Endothelial cell of umbilical vein (primary cell): Measurements from ENCODE around the gene H1-8.

Experiments used
- EZH2 ChIP-seq: IDR thresholded peaks from 2 replicates; pipeline ENCODE4 v1.6.1; 2012; ENCODE audit warnings: borderline replicate concordance, low read depth, mild to moderate bottlenecking, moderate library complexity, low read length, inconsistent platforms; ENCODE audit not compliant: severe bottlenecking
- FOS ChIP-seq: IDR thresholded peaks from 2 replicates; pipeline ENCODE4 v1.6.1; 2011; ENCODE audit warnings: mild to moderate bottlenecking, low read length, moderate library complexity, borderline replicate concordance; ENCODE audit not compliant: insufficient read depth
- JUN ChIP-seq: IDR thresholded peaks from 2 replicates; pipeline ENCODE4 v1.6.1; 2011; ENCODE audit warnings: borderline replicate concordance, low read depth; ENCODE audit not compliant: insufficient read length, insufficient read depth
- MYC ChIP-seq: IDR thresholded peaks from one replicate; pipeline ENCODE4 v1.6.1; 2011; ENCODE audit warnings: mild to moderate bottlenecking, low read depth, low read length
- POLR2A ChIP-seq: IDR thresholded peaks from 2 replicates; pipeline ENCODE4 v1.6.1; 2012; ENCODE audit warnings: low read depth, mild to moderate bottlenecking, control low read depth, low read length
- POLR2AphosphoS5 ChIP-seq: IDR thresholded peaks from 2 replicates; pipeline ENCODE4 v1.6.1; 2012; ENCODE audit warnings: low read depth, mild to moderate bottlenecking, control low read depth, low read length, moderate library complexity; ENCODE audit not compliant: insufficient read depth
- TF ChIP-seq, protein P1 (sequence below), 2 donors: IDR thresholded peaks; 1 replicate in 1 of 2; 2 replicates in 1 of 2; pipeline ENCODE4 v1.5.1; 2011; ENCODE audit warnings: low read length in 2 of 2, mild to moderate bottlenecking in 2 of 2, moderate library complexity in 2 of 2, control low read depth in 1 of 2, inconsistent platforms in 1 of 2, low read depth in 1 of 2; ENCODE audit not compliant: insufficient read depth in 1 of 2; ENCODE audit errors: extremely low read depth in 1 of 2
- TF ChIP-seq, protein P2 (sequence below): IDR thresholded peaks from 2 replicates; pipeline ENCODE4 v1.6.1; 2011; ENCODE audit not compliant: insufficient read depth, insufficient read length

DNA sequence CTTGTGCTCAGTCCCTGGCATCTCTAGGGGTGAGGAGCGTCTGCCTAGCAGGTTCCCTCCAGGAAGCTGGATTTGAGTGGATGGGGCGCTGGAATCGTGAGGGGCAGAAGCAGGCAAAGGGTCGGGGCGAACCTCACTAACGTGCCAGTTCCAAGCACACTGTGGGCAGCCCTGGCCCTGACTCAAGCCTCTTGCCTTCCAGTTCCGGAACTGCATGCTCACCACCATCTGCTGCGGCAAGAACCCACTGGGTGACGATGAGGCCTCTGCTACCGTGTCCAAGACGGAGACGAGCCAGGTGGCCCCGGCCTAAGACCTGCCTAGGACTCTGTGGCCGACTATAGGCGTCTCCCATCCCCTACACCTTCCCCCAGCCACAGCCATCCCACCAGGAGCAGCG lies 9.6 kb upstream of the H1-8 start:
- TF ChIP-seq, protein P1, sequence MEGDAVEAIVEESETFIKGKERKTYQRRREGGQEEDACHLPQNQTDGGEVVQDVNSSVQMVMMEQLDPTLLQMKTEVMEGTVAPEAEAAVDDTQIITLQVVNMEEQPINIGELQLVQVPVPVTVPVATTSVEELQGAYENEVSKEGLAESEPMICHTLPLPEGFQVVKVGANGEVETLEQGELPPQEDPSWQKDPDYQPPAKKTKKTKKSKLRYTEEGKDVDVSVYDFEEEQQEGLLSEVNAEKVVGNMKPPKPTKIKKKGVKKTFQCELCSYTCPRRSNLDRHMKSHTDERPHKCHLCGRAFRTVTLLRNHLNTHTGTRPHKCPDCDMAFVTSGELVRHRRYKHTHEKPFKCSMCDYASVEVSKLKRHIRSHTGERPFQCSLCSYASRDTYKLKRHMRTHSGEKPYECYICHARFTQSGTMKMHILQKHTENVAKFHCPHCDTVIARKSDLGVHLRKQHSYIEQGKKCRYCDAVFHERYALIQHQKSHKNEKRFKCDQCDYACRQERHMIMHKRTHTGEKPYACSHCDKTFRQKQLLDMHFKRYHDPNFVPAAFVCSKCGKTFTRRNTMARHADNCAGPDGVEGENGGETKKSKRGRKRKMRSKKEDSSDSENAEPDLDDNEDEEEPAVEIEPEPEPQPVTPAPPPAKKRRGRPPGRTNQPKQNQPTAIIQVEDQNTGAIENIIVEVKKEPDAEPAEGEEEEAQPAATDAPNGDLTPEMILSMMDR (IDR thresholded peaks at IDR 0.05; ENCODE audit: extremely low read depth in 1 of 2, insufficient read depth in 1 of 2, low read depth in 1 of 2, low read length in 2 of 2) = no peak
- TF ChIP-seq POLR2AphosphoS5 (no peak), POLR2A (no peak), JUN (no peak), EZH2 (no peak), MYC (no peak), FOS (no peak)
- TF ChIP-seq, protein P2, sequence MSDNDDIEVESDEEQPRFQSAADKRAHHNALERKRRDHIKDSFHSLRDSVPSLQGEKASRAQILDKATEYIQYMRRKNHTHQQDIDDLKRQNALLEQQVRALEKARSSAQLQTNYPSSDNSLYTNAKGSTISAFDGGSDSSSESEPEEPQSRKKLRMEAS = no peak
